ENCODE measurements around the gene CHMP1B.

GRCh38 chr18:11844436-11844835, 6.8 kb upstream of the CHMP1B start:
- no peak for TF ChIP-seq EGR1 (conservative IDR thresholded peaks at IDR 0.05)
- TF ChIP-seq RFX5 (IDR thresholded peaks at IDR 0.05; ENCODE audit: low read depth, low read length): no peak
- TF ChIP-seq DIDO1 (tag; IDR thresholded peaks at IDR 0.05; ENCODE audit: low read depth): no peak
